ENCODE data around the gene CROCC2. TPM values are rescaled to one million over a fixed set of nuclear protein-coding genes. Genes with fewer than 3 reads are reported as not detected.

Gene CROCC2
- polyA plus RNA-seq, 1 of the 3 experiments (the other 2 are of a cell fraction) = not detected

DNA sequence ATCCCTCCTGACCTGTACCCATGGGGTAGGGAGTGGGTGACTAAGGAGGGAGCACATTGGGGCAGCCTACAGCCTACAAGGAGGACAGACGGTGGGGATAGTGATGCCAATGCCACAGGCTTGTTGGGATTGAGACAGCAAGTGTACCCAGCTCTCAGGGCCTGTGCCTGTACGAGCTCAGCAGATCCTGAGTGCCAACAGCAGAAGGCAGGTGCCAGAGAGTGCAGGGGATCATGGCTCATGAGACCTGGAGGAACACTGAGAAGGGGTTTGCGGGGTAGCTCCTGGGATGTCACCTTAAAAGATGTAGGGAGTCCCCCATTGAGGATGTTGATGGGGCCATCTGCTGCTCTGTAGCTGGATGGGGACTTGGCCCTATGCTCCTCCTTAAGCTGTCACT lies 82.0 kb downstream of the CROCC2 start:
- Histone ChIP-seq H3K9ac (no peak overlapping the region), H3K36me3 (replicated peaks in 1 of 2; ENCODE audit: control insufficient read depth in 1 of 2, insufficient read depth in 2 of 2, low read length in 1 of 2) (no peaks in the 10 kb centered on the region), H3K9me3 (no peaks in the 10 kb centered on the region), H2AFZ (ENCODE audit: low read depth) (no peak overlapping the region), H3F3A (replicated peaks; ENCODE audit: insufficient read depth) (no peaks in the 10 kb centered on the region), H3K79me2 (ENCODE audit: insufficient read depth) (no peaks in the 10 kb centered on the region), H3K27ac (ENCODE audit: low read depth in 2 of 2, low read length in 1 of 2) (no peak overlapping the region), H3K9me2 (no peaks in the 10 kb centered on the region), H3K4me3 (ENCODE audit: low read depth in 2 of 2, low read length in 1 of 2) (no peak overlapping the region; a peak in 1 of 4 replicates), H4K20me1 (ENCODE audit: insufficient read depth) (no peaks in the 10 kb centered on the region), H3K4me1 (ENCODE audit: control insufficient read depth in 1 of 2, insufficient read depth in 2 of 2, low read depth in 1 of 2, low read length in 1 of 2) (peaks cover 0 to 5% of the 10 kb centered on the region in 2 experiments; a peak in 2 of 4 replicates), H3K27me3 (ENCODE audit: insufficient read depth) (no peaks in the 10 kb centered on the region), H3K4me2 (no peak overlapping the region)
- no peak for DNase-seq
- TF ChIP-seq, protein P1, sequence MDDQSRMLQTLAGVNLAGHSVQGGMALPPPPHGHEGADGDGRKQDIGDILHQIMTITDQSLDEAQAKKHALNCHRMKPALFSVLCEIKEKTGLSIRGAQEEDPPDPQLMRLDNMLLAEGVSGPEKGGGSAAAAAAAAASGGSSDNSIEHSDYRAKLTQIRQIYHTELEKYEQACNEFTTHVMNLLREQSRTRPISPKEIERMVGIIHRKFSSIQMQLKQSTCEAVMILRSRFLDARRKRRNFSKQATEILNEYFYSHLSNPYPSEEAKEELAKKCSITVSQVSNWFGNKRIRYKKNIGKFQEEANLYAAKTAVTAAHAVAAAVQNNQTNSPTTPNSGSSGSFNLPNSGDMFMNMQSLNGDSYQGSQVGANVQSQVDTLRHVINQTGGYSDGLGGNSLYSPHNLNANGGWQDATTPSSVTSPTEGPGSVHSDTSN (IDR thresholded peaks at IDR 0.05) = no peak
- no peak for TF ChIP-seq FOXJ3 (CRISPR knock-in tag; IDR thresholded peaks at IDR 0.05)
- POLR2A ChIA-PET = no interaction called here
- CTCF ChIA-PET = interaction anchor here (1.0 to 1.3 kb wide), 3 partner anchors 74 to 169 kb away, joined by 3 to 6 read pairs (median 4); no protein-coding TSS in a partner anchor
- 42% methylated on average over 3 of the region's 3 CpGs for WGBS (ENCODE audit: low lambda C conversion rate)

DNA sequence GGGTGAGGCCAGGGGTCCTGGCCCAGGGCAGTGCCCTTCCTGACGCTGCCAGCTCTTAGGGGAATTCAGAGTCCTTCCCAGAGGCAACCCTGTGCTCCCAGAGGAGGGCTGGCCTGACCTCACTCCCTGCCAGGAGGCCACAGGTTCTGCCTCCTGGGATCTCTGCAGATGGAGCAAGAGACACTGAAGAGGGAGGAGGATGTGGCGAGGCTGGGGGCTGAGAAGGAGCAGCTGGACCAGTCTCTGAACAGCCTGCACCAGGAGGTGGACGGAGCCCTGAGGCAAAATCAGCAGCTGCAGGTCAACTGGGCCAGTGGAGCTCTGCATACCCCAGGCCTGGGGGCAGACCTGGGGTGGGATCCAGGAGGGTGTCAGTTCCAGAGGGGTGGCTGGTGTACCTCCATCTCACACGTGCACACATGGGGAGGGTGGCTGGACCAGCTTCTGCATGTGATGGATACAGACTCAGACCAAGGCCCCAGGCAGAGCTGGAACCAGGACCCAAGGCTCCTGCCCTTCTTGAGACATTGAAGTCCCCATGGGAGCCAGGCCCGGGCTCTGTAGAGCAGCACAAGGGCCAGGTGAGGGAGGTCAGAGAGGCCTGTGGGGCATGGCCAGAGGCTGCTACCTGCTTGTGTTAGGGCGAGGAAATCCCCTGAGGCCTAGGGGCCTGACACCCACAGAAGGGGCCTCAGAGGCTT lies 82.6 kb downstream of the CROCC2 start:
- Histone ChIP-seq H3K9me2 (no peaks in the 10 kb centered on the region), H3K4me3 (ENCODE audit: low read depth in 2 of 2, low read length in 1 of 2) (no peak overlapping the region; a peak in 1 of 4 replicates), H3F3A (replicated peaks; ENCODE audit: insufficient read depth) (no peaks in the 10 kb centered on the region), H3K4me2 (no peak overlapping the region), H3K9me3 (no peaks in the 10 kb centered on the region), H4K20me1 (ENCODE audit: insufficient read depth) (no peaks in the 10 kb centered on the region), H3K27ac (ENCODE audit: low read depth in 2 of 2, low read length in 1 of 2) (no peak overlapping the region), H3K36me3 (replicated peaks in 1 of 2; ENCODE audit: control insufficient read depth in 1 of 2, insufficient read depth in 2 of 2, low read length in 1 of 2) (no peaks in the 10 kb centered on the region), H3K4me1 (ENCODE audit: control insufficient read depth in 1 of 2, insufficient read depth in 2 of 2, low read depth in 1 of 2, low read length in 1 of 2) (peaks cover 0 to 5% of the 10 kb centered on the region in 2 experiments; a peak in 2 of 4 replicates), H3K9ac (no peak overlapping the region), H3K27me3 (ENCODE audit: insufficient read depth) (no peaks in the 10 kb centered on the region), H3K79me2 (ENCODE audit: insufficient read depth) (no peaks in the 10 kb centered on the region), H2AFZ (ENCODE audit: low read depth) (no peak overlapping the region)
- POLR2A ChIA-PET = no interaction called here
- TF ChIP-seq, protein P2, sequence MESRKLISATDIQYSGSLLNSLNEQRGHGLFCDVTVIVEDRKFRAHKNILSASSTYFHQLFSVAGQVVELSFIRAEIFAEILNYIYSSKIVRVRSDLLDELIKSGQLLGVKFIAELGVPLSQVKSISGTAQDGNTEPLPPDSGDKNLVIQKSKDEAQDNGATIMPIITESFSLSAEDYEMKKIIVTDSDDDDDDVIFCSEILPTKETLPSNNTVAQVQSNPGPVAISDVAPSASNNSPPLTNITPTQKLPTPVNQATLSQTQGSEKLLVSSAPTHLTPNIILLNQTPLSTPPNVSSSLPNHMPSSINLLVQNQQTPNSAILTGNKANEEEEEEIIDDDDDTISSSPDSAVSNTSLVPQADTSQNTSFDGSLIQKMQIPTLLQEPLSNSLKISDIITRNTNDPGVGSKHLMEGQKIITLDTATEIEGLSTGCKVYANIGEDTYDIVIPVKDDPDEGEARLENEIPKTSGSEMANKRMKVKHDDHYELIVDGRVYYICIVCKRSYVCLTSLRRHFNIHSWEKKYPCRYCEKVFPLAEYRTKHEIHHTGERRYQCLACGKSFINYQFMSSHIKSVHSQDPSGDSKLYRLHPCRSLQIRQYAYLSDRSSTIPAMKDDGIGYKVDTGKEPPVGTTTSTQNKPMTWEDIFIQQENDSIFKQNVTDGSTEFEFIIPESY (IDR thresholded peaks at IDR 0.05; ENCODE audit: borderline replicate concordance, low read depth) = no peak
- no peak for TF ChIP-seq EP300 (IDR thresholded peaks at IDR 0.05; ENCODE audit: borderline replicate concordance in 1 of 2, low read depth in 1 of 2, low read length in 1 of 2)
- TF ChIP-seq, protein P3, sequence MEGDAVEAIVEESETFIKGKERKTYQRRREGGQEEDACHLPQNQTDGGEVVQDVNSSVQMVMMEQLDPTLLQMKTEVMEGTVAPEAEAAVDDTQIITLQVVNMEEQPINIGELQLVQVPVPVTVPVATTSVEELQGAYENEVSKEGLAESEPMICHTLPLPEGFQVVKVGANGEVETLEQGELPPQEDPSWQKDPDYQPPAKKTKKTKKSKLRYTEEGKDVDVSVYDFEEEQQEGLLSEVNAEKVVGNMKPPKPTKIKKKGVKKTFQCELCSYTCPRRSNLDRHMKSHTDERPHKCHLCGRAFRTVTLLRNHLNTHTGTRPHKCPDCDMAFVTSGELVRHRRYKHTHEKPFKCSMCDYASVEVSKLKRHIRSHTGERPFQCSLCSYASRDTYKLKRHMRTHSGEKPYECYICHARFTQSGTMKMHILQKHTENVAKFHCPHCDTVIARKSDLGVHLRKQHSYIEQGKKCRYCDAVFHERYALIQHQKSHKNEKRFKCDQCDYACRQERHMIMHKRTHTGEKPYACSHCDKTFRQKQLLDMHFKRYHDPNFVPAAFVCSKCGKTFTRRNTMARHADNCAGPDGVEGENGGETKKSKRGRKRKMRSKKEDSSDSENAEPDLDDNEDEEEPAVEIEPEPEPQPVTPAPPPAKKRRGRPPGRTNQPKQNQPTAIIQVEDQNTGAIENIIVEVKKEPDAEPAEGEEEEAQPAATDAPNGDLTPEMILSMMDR (IDR thresholded peaks at IDR 0.05) = no peak
- no peak for TF ChIP-seq GATA2 (CRISPR knock-in tag; IDR thresholded peaks at IDR 0.05)
- TF ChIP-seq FOXJ3 (CRISPR knock-in tag; IDR thresholded peaks at IDR 0.05) = no peak
- no peak for TF ChIP-seq YY1 (IDR thresholded peaks at IDR 0.05; ENCODE audit: low read depth)
- TF ChIP-seq IRF3 (IDR thresholded peaks at IDR 0.05; ENCODE audit: low read depth, low read length) = no peak
- DNase-seq = no peak
- CTCF ChIA-PET = interaction anchor here (1.0 to 1.2 kb wide), 2 partner anchors 75 to 170 kb away, joined by 3 to 6 read pairs; no protein-coding TSS in a partner anchor
- 38% methylated on average over 4 of the region's 6 CpGs for WGBS (ENCODE audit: low lambda C conversion rate)
